H1 (cell line): Measurements from ENCODE around the gene GPR137. TPM values are rescaled to one million over a fixed set of nuclear protein-coding genes. Genes with fewer than 3 reads are reported as not detected.

Source experiments
- CTCF ChIA-PET: fragments of 300-600 bp; sonication (Branson Sonifier 250); formaldehyde crosslinking; loops from one replicate; lab custom pipeline; 2021; ENCODE audit not compliant: partially characterized antibody; lab: Charles Lee
- POLR2A ChIA-PET: fragments of 300-600 bp; sonication (Branson Sonifier 250); formaldehyde crosslinking; loops from one replicate; lab custom pipeline; 2021; ENCODE audit warnings: inconsistent platforms; ENCODE audit not compliant: partially characterized antibody; lab: Charles Lee
- DNase-seq, 2 experiments: peaks; one replicate each; pipeline versions ENCODE4 v3.0.0 to v3.0.0-alpha.2; 2010 to 2022; ENCODE audit warnings: low spot score in 2 of 2, low read depth in 1 of 2, mixed read lengths in 1 of 2
- FAIRE-seq: peaks from 2 replicates; lab custom pipeline; 2011; peaks lifted over from hg19 to GRCh38; lab: Jason Lieb, UNC
- H2AFZ ChIP-seq: 2 replicates; pipeline ENCODE4 v1.8.1; 2012; ENCODE audit warnings: low read length, inconsistent platforms
- H2AK5ac ChIP-seq: 2 replicates; pipeline ENCODE4 v1.6.1; 2013; ENCODE audit warnings: low read depth, low read length
- H2BK120ac ChIP-seq: replicated peaks from 2 replicates; pipeline ENCODE3; 2013; ENCODE audit warnings: low read depth, low read length, inconsistent platforms
- H2BK12ac ChIP-seq: 2 replicates; pipeline ENCODE4 v1.6.1; 2013; ENCODE audit warnings: low read depth, low read length
- H2BK15ac ChIP-seq: 2 replicates; pipeline ENCODE4 v1.6.1; 2013; ENCODE audit warnings: low read length
- H2BK20ac ChIP-seq: 2 replicates; pipeline ENCODE4 v1.6.1; 2013; ENCODE audit warnings: low read length
- H2BK5ac ChIP-seq: 2 replicates; pipeline ENCODE4 v1.6.1; 2013; ENCODE audit warnings: low read depth, low read length
- H3K14ac ChIP-seq: 2 replicates; pipeline ENCODE4 v1.6.1; 2013; ENCODE audit warnings: inconsistent platforms; ENCODE audit not compliant: insufficient read length
- H3K18ac ChIP-seq: 2 replicates; pipeline ENCODE4 v1.6.1; 2013; ENCODE audit warnings: low read length; ENCODE audit errors: extremely low read depth
- H3K23ac ChIP-seq: 2 replicates; pipeline ENCODE4 v1.6.1; 2013; ENCODE audit warnings: inconsistent platforms; ENCODE audit not compliant: insufficient read length
- H3K23me2 ChIP-seq: 2 replicates; pipeline ENCODE4 v1.6.1; 2013; ENCODE audit warnings: low read depth, low read length
- H3K27ac ChIP-seq: 2 replicates; pipeline ENCODE4 v1.6.1; 2011; ENCODE audit warnings: low read depth, low read length, inconsistent platforms
- H3K27me3 ChIP-seq, 4 experiments: replicated peaks in 1 of 4; 1 replicate in 1 of 4; 2 replicates in 3 of 4; pipeline versions ENCODE4 v1.6.1 to v1.8.1; 2011 to 2013; ENCODE audit warnings: low read length in 3 of 4, mild to moderate bottlenecking in 3 of 4, inconsistent platforms in 2 of 4, mixed read lengths in 2 of 4, moderate library complexity in 1 of 4; ENCODE audit not compliant: control insufficient read depth in 3 of 4, insufficient read depth in 3 of 4; ENCODE audit errors: extremely low read depth in 1 of 4
- H3K36me3 ChIP-seq, 4 experiments: 2 replicates each; pipeline versions ENCODE4 v1.6.1 to v1.8.1; 2011 to 2013; ENCODE audit warnings: mild to moderate bottlenecking in 4 of 4, low read length in 3 of 4, moderate library complexity in 2 of 4, control low read depth in 1 of 4, inconsistent platforms in 1 of 4; ENCODE audit not compliant: insufficient read depth in 4 of 4, control insufficient read depth in 2 of 4
- H3K4ac ChIP-seq: replicated peaks from 2 replicates; pipeline ENCODE3; 2013; ENCODE audit warnings: low read length, low read depth, mixed read lengths, inconsistent platforms; ENCODE audit not compliant: insufficient read length
- H3K4me1 ChIP-seq, 4 experiments: replicated peaks in 1 of 4; 1 replicate in 1 of 4; 2 replicates in 3 of 4; pipeline versions ENCODE4 v1.6.1 to v1.8.1; 2011 to 2013; ENCODE audit warnings: low read length in 3 of 4, inconsistent platforms in 2 of 4, mixed read lengths in 1 of 4; ENCODE audit not compliant: insufficient read depth in 4 of 4, control insufficient read depth in 3 of 4
- H3K4me2 ChIP-seq, 2 experiments: 2 replicates each; pipeline versions ENCODE4 v1.6.1 to v1.8.1; 2011 to 2013; ENCODE audit warnings: low read depth in 2 of 2, low read length in 2 of 2, control low read depth in 1 of 2, inconsistent platforms in 1 of 2, mild to moderate bottlenecking in 1 of 2; ENCODE audit not compliant: insufficient read depth in 1 of 2
- H3K4me3 ChIP-seq, 4 experiments: fragments of 200-600, 300-600 bp in 1 of 4; sonication (generic), shearing (Covaris generic), sonication (Bioruptor Twin) in 1 of 4; 2 replicates each; pipeline versions ENCODE4 v1.5.1 to v1.8.1; 2011 to 2016; ENCODE audit warnings: low read length in 4 of 4, low read depth in 3 of 4, control low read depth in 2 of 4, inconsistent platforms in 2 of 4, mild to moderate bottlenecking in 2 of 4, mixed read lengths in 1 of 4, moderate library complexity in 1 of 4; ENCODE audit not compliant: insufficient read depth in 2 of 4; ENCODE audit errors: extremely low read depth in 1 of 4
- H3K56ac ChIP-seq: replicated peaks from 2 replicates; pipeline ENCODE3; 2013; ENCODE audit warnings: low read depth, mild to moderate bottlenecking, mixed read lengths, low read length, inconsistent platforms; ENCODE audit not compliant: insufficient read length
- H3K79me1 ChIP-seq: 2 replicates; pipeline ENCODE4 v1.6.1; 2013; ENCODE audit warnings: low read depth, low read length, control low read depth
- H3K79me2 ChIP-seq, 2 experiments: 2 replicates each; pipeline versions ENCODE4 v1.6.1 to v1.8.1; 2012 to 2013; ENCODE audit warnings: low read length in 2 of 2, mild to moderate bottlenecking in 2 of 2, inconsistent platforms in 1 of 2; ENCODE audit not compliant: insufficient read depth in 2 of 2, control insufficient read depth in 1 of 2
- H3K9ac ChIP-seq, 4 experiments: replicated peaks in 1 of 4; 1 replicate in 1 of 4; 2 replicates in 3 of 4; pipeline versions ENCODE4 v1.6.1 to v1.8.1; 2011 to 2013; ENCODE audit warnings: low read depth in 3 of 4, low read length in 3 of 4, control low read depth in 2 of 4, mild to moderate bottlenecking in 2 of 4, moderate library complexity in 2 of 4, inconsistent platforms in 1 of 4; ENCODE audit errors: extremely low read depth in 1 of 4
- H3K9me3 ChIP-seq, 2 experiments: 2 replicates each; pipeline versions ENCODE4 v1.6.1 to v1.8.1; 2012 to 2013; ENCODE audit warnings: mild to moderate bottlenecking in 2 of 2, moderate library complexity in 2 of 2, control low read depth in 1 of 2, inconsistent platforms in 1 of 2, low read depth in 1 of 2, low read length in 1 of 2, mixed read lengths in 1 of 2; ENCODE audit not compliant: insufficient read depth in 2 of 2
- H4K20me1 ChIP-seq, 2 experiments: replicated peaks in 1 of 2; 2 replicates each; pipeline versions ENCODE3 to v1.8.1; 2011 to 2013; ENCODE audit warnings: inconsistent platforms in 2 of 2, low read length in 2 of 2, mild to moderate bottlenecking in 1 of 2; ENCODE audit not compliant: insufficient read depth in 2 of 2, control insufficient read depth in 1 of 2
- H4K5ac ChIP-seq: 2 replicates; pipeline ENCODE4 v1.6.1; 2013; ENCODE audit warnings: low read length, low read depth, mixed read lengths, inconsistent platforms; ENCODE audit not compliant: insufficient read length
- H4K8ac ChIP-seq: 2 replicates; pipeline ENCODE4 v1.8.0; 2013; ENCODE audit warnings: mild to moderate bottlenecking, moderate library complexity, low read length, inconsistent platforms; ENCODE audit not compliant: insufficient read depth; ENCODE audit errors: extremely low read depth
- H4K91ac ChIP-seq: replicated peaks from 2 replicates; pipeline ENCODE3; 2013; ENCODE audit warnings: low read length, mixed read lengths, inconsistent platforms; ENCODE audit not compliant: insufficient read length
- ASH2L ChIP-seq: fragments of 200-600, 300-600 bp; sonication (generic); IDR thresholded peaks from one replicate; pipeline ENCODE4 v1.7.1; 2017; ENCODE audit warnings: low read length
- ATF3 ChIP-seq: IDR thresholded peaks from 2 replicates; pipeline ENCODE4 v1.6.1; 2011; ENCODE audit warnings: low read depth, mild to moderate bottlenecking, low read length; ENCODE audit not compliant: insufficient read depth
- EGR1 ChIP-seq: IDR thresholded peaks from 2 replicates; pipeline ENCODE4 v1.6.1; 2011; ENCODE audit warnings: low read depth, low read length, borderline replicate concordance
- KDM1A ChIP-seq: fragments of 200-600, 300-600 bp; sonication (generic); IDR thresholded peaks from 2 replicates; pipeline ENCODE4 v1.7.1; 2016; ENCODE audit warnings: mild to moderate bottlenecking, low read length, borderline replicate concordance
- KDM5A ChIP-seq: fragments of 200-600 bp; IDR thresholded peaks from 2 replicates; pipeline ENCODE4 v1.7.1; 2012; ENCODE audit warnings: mild to moderate bottlenecking, low read length, inconsistent platforms, mixed read lengths
- NRF1 ChIP-seq: IDR thresholded peaks from 2 replicates; pipeline ENCODE4 v1.6.1; 2011; ENCODE audit warnings: mild to moderate bottlenecking, low read depth, low read length, improper control_type of control experiment
- RAD21 ChIP-seq, 2 experiments: IDR thresholded peaks in 1 of 2; conservative IDR thresholded peaks in 1 of 2; 2 replicates each; pipeline ENCODE4 v1.6.1; 2011; ENCODE audit warnings: low read depth in 2 of 2, low read length in 2 of 2, improper control_type of control experiment in 1 of 2, inconsistent platforms in 1 of 2, mild to moderate bottlenecking in 1 of 2, moderate library complexity in 1 of 2
- SP2 ChIP-seq: IDR thresholded peaks from 2 replicates; pipeline ENCODE4 v1.6.1; 2012; ENCODE audit warnings: mild to moderate bottlenecking, low read length, inconsistent platforms
- SUZ12 ChIP-seq: fragments of 200-600 bp; sonication (generic); IDR thresholded peaks from 2 replicates; pipeline ENCODE4 v1.6.1; 2012; ENCODE audit warnings: mild to moderate bottlenecking, inconsistent platforms, low read length, moderate library complexity, mixed read lengths
- TEAD4 ChIP-seq: IDR thresholded peaks from 2 replicates; pipeline ENCODE4 v1.6.1; 2012; ENCODE audit warnings: low read depth, low read length, inconsistent platforms, mixed read lengths
- WGBS, 2 experiments: shearing (Covaris generic) in 1 of 2; methylation state at CpG; one replicate each; pipeline versions ENCODE4 v1.1.6 to v1.1.7; 2013 to 2015; ENCODE audit warnings: low lambda C conversion rate in 2 of 2, mixed read lengths in 2 of 2, inconsistent platforms in 1 of 2, low coverage in 1 of 2, missing lambda C conversion rate in 1 of 2; ENCODE audit not compliant: insufficient replicate concordance in 2 of 2, insufficient coverage in 1 of 2, insufficient read length in 1 of 2; ENCODE audit errors: extremely low coverage in 1 of 2, missing lambda C conversion rate in 1 of 2; 5-methylcytosine and 5-hydroxymethylcytosine counted together
- polyA plus RNA-seq, 7 experiments: library from polyadenylated mRNA; depleted of rRNA in 3 of 7; stranded (reverse) in 5 of 7; unstranded in 2 of 7; fragments of >200 nt in 5 of 7; fragments of 200-250 nt in 2 of 7; gene quantifications; 1 replicate in 5 of 7; 2 replicates in 1 of 7; 4 replicates in 1 of 7; pipeline versions ENCODE4 v1.2.1 to v1.2.3, GENCODE V29; 2011 to 2013; ENCODE audit warnings: missing spikeins in 2 of 7, mixed read lengths in 2 of 7
- total RNA-seq: library from RNA; stranded (reverse); fragmentation: NEBNext Ultra II Directional; extraction: Animal tissue kit (Norgen Biotek cat#: 25700); gene quantifications from 2 replicates; pipeline ENCODE4 v1.2.1, GENCODE V29; 2021

Gene GPR137
- total and polyA plus RNA-seq, 2 of the 8 experiments (the other 6 are each of a cell fraction or from before 2014, with no cell fraction given), result 36.2 to 37.8 TPM

GRCh38 chr11:64284048-64284961 is 1.3 kb upstream of the GPR137 start, which contains the start of gene BAD:
BAD (minus strand) TSS chr11:64284665; CDS start chr11:64284368, 297 bp downstream.
- 18% methylated on average over 24 of the region's 44 CpGs; no CpG with 5 or more reads in 1 of the 2 experiments for WGBS, 2 experiments
- H3K4me2 ChIP-seq, result peak within 1 kb of the TSS; percentile 59 to 96
- H2BK12ac ChIP-seq, result no peak within 1 kb of the TSS
- peak within 1 kb of the TSS; percentile 81 for H4K8ac ChIP-seq
- no peaks in the 10 kb centered on the region for H3K36me3 ChIP-seq
- H4K20me1 ChIP-seq, result peaks cover 0 to 6% of the 10 kb centered on the region in 2 experiments
- peak within 1 kb of the TSS; percentile 68; the same call in 1 of the 2 replicates for H3K27ac ChIP-seq
- no peak within 1 kb of the TSS for H2AFZ ChIP-seq
- peaks cover 0 to 8% (median 4%) of the 10 kb centered on the region in 4 experiments; a peak in 4 of 7 replicates for H3K4me1 ChIP-seq
- H2BK120ac ChIP-seq, result no peak within 1 kb of the TSS
- no peak within 1 kb of the TSS for H2BK20ac ChIP-seq
- H3K14ac ChIP-seq, result no peak within 1 kb of the TSS
- FAIRE-seq (no peak), DNase-seq (peak in 1 of 2 experiments; percentile 96)
- H3K23me2 ChIP-seq, result peaks cover 10% of the 10 kb centered on the region; the same call in 1 of the 2 replicates
- H3K79me2 ChIP-seq, result no peaks in the 10 kb centered on the region
- H3K79me1 ChIP-seq, result no peaks in the 10 kb centered on the region; the same call in 1 of the 2 replicates
- ChIA-PET POLR2A (interaction anchor here (0.6 to 9.5 kb wide), 13 partner anchors 8 to 76 kb away, joined by 3 to 79 read pairs (median 5); partner anchors contain the start of genes CATSPERZ, ESRRA and PPP1R14B), CTCF (interaction anchor here (0.6 to 11.4 kb wide), 11 partner anchors 10 to 1733 kb away, joined by 3 to 134 read pairs (median 4); partner anchors contain the start of genes CATSPERZ, ESRRA, PRDX5 and TRMT112)
- peak within 1 kb of the TSS in 3 of 4 experiments; percentile 6 to 58 (median 56); a peak in 5 of 7 replicates for H3K9ac ChIP-seq
- H3K27me3 ChIP-seq, result peaks cover 0 to 7% (median 3%) of the 10 kb centered on the region in 4 experiments; a peak in 3 of 7 replicates
- H4K91ac ChIP-seq, result peak within 1 kb of the TSS; percentile 83
- H4K5ac ChIP-seq, result peak within 1 kb of the TSS; percentile 89
- H3K9me3 ChIP-seq, result no peaks in the 10 kb centered on the region
- no peak within 1 kb of the TSS; the same call in 1 of the 2 replicates for H2BK15ac ChIP-seq
- H3K23ac ChIP-seq, result no peak within 1 kb of the TSS
- peak within 1 kb of the TSS; percentile 67 for H3K18ac ChIP-seq
- peak within 1 kb of the TSS; percentile 49 to 70 (median 69) for H3K4me3 ChIP-seq
- no peak within 1 kb of the TSS for H2AK5ac ChIP-seq
- peak within 1 kb of the TSS; percentile 81; the same call in 1 of the 2 replicates for H2BK5ac ChIP-seq
- peak within 1 kb of the TSS; percentile 72 for H3K4ac ChIP-seq
- peak within 1 kb of the TSS; percentile 67 for H3K56ac ChIP-seq
- TF ChIP-seq TEAD4 (no peak), EGR1 (no peak), ATF3 (no peak), SP2 (peak; percentile 39; the same call in 1 of the 2 replicates), RAD21 (IDR thresholded peaks at IDR 0.05 in 1 of 2, conservative IDR thresholded peaks at IDR 0.05 in 1 of 2; ENCODE audit: low read depth in 2 of 2, low read length in 2 of 2) (no peak), NRF1 (no peak), SUZ12 (no peak), KDM1A (no peak), KDM5A (no peak), ASH2L (no peak)
